GM20000 (cell line): Measurements from ENCODE around the gene MEF2D.

Experiments
- DNase-seq: peaks from one replicate; pipeline ENCODE4 v3.0.0; 2012; ENCODE audit warnings: low spot score
- CTCF ChIP-seq: IDR thresholded peaks from 2 replicates; pipeline ENCODE4 v1.5.1; 2012; ENCODE audit warnings: mild to moderate bottlenecking, control low read depth; ENCODE audit errors: extremely low read depth, missing control alignments

MEF2D gene

DNA sequence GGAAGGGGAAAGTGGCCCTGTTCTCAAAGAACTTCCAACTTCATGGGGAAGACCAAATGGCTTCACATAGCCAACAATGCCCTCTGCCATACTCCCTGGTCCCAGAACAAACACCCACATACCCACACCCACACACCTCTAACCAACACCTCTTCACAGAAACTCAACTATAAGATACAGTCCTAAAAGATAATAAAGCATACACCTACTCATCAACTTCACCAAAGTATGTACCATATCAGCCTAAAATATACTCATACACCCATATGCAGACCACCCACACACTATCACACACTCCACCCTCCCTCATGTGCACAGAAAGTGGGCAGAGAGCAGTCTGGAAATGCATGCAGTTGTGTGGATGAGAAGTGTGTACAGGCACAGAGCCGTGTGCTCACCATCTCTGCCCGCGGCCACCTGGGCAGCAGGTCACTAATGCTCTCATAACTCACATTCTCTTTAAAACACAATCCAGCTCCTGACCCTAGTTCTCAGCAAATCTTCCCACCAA, 44.1 kb upstream of the MEF2D start:
- TF ChIP-seq CTCF, result no peak

DNA sequence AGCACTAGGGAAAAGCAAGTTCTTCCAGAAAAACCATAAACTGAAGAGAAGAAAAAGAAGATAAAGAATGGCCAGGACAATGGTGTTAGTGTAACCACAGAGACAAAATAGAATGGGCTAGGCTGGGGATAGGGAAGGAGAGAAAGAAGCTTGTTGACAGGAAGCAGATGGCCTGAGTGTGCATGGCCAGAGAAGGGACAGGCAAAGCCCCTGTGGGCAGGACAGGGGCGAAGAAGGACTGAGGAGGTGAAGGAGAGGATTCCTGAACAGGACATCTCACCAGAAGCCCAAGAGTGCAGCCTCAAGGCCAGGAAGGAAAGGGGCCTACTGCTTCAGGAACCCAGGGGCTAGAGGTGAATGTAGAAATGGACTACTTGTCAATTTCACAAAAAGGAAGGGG, 42.5 kb upstream of the MEF2D start:
- no peak for DNase-seq

More for the DNA sequence above, 44.1 kb upstream of the MEF2D start:
- DNase-seq, result no peak

DNA sequence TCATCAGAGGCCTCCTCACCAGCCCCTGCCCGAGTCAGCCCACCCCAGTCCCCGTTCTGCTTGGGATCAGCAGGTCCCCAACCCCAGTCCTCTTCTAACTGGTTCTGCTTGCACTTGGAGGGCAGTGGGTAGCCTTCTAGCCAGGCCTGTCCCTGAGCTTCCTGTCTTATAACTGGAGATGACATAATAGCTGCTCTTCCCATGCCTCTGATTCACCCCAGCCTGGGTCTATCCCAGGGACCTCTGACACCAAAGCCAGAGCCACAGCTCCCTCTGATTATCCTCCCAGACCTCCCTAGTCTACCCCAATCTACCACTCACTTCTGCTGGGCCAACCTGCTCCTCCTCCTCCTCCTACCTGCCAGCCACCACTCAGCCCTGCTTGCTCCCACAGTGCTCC, 40.4 kb upstream of the MEF2D start:
- no peak for DNase-seq
- no peak for TF ChIP-seq CTCF

More for the DNA sequence above, 42.5 kb upstream of the MEF2D start:
- no peak for TF ChIP-seq CTCF

- no peak for DNase-seq
- no peak for TF ChIP-seq CTCF
These were observed 39.3 kb upstream of the MEF2D start for GRCh38 chr1:156539818-156540355.

GRCh38 chr1:156538711-156539440, 38.3 kb upstream of the MEF2D start:
- TF ChIP-seq CTCF, result no peak
- no peak for DNase-seq

GRCh38 chr1:156537027-156537426, 36.5 kb upstream of the MEF2D start:
- DNase-seq, result no peak
- TF ChIP-seq CTCF, result no peak

DNA sequence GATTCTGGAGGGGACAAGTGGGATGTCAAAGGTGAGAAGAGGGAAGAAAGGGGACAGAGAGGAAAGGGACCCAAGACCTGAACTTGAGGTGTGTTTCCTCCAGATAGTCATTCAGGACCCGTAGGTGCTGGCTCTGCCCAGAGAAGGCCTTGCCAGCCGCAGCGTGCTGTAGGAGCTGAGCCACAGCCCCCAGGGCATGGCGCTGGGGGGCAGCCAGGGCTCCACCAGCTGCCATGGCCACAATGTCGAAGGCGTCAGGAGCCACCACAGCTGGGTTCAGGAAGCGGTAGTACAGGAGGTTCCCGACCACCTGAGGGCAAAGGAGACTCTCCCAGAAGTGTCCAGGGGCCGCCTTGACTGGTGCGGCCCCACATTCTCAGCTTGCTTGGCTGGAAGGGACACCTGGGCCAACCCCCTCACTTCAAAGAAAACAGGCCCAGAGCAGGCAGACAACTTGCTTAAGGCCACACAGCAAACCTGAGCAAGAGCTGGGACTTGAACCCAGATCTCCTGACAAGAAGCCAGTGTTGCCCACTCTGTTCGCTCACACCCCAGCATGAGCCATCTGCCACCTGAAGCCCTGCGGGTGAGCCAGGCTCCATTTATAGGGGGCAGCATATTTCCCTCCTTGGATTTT, 34.0 kb upstream of the MEF2D start:
- no peak for DNase-seq
- TF ChIP-seq CTCF, result no peak
